Spleen (tissue), 11 donors: ENCODE measurements around the gene EMC8. TPM values are rescaled to one million over a fixed set of nuclear protein-coding genes. Genes with fewer than 3 reads are reported as not detected.

Experiments used
- DNase-seq: peaks from one replicate; pipeline ENCODE4 v3.0.0-alpha.2; 2020
- H3K27ac ChIP-seq, 8 donors: fragments of 200-600 bp; sonication (generic) in 7 of 8; 1 replicate in 4 of 8; 2 replicates in 4 of 8; pipeline versions ENCODE4 v1.5.0 to v1.8.0; 2016 to 2021; ENCODE audit warnings: inconsistent platforms in 4 of 8, mild to moderate bottlenecking in 4 of 8, moderate library complexity in 1 of 8
- H3K27me3 ChIP-seq, 7 donors: fragments of 200-600 bp; sonication (generic) in 6 of 7; replicated peaks in 1 of 7; 1 replicate in 4 of 7; 2 replicates in 3 of 7; pipeline versions ENCODE4 v1.5.0 to v1.8.0; 2016 to 2021; ENCODE audit warnings: inconsistent platforms in 3 of 7, mild to moderate bottlenecking in 1 of 7
- H3K36me3 ChIP-seq, 6 donors: fragments of 200-600 bp; sonication (generic) in 5 of 6; 1 replicate in 4 of 6; 2 replicates in 2 of 6; pipeline versions ENCODE4 v1.5.0 to v1.8.0; 2016 to 2021; ENCODE audit warnings: inconsistent platforms in 2 of 6
- H3K4me1 ChIP-seq, 6 donors: fragments of 200-600 bp; sonication (generic) in 5 of 6; 1 replicate in 3 of 6; 2 replicates in 3 of 6; pipeline versions ENCODE4 v1.5.0 to v1.8.0; 2016 to 2021; ENCODE audit warnings: inconsistent platforms in 3 of 6
- H3K4me3 ChIP-seq, 8 donors: fragments of 200-600 bp; sonication (generic) in 7 of 8; 1 replicate in 4 of 8; 2 replicates in 4 of 8; pipeline versions ENCODE4 v1.5.0 to v1.8.0; 2016 to 2021; ENCODE audit warnings: inconsistent platforms in 4 of 8, mild to moderate bottlenecking in 4 of 8, moderate library complexity in 2 of 8
- H3K9me3 ChIP-seq, 8 donors: fragments of 200-600 bp; sonication (generic) in 7 of 8; 1 replicate in 4 of 8; 2 replicates in 4 of 8; pipeline versions ENCODE4 v1.5.0 to v1.8.0; 2016 to 2021; ENCODE audit warnings: inconsistent platforms in 4 of 8
- CTCF ChIP-seq, 11 experiments: fragments of 200-600 bp in 7 of 11; fragments of 450-650 bp in 4 of 11; sonication (generic) in 4 of 11; IDR thresholded peaks in 8 of 11; conservative IDR thresholded peaks in 3 of 11; 1 replicate in 7 of 11; 2 replicates in 4 of 11; pipeline versions ENCODE4 v1.4.0 to v1.8.0; 2016 to 2021; ENCODE audit warnings: antibody characterized with exemption in 11 of 11, inconsistent platforms in 4 of 11, mild to moderate bottlenecking in 1 of 11
- POLR2A ChIP-seq, 3 donors: fragments of 450-650 bp; IDR thresholded peaks; one replicate each; pipeline ENCODE4 v1.5.1; 2017; ENCODE audit warnings: antibody characterized with exemption in 3 of 3, mild to moderate bottlenecking in 1 of 3
- POLR2AphosphoS5 ChIP-seq, 3 donors: sonication (generic); formaldehyde crosslinking; IDR thresholded peaks; one replicate each; pipeline ENCODE4 v1.5.1; 2017; ENCODE audit warnings: antibody characterized with exemption in 3 of 3
- WGBS, 5 donors: extraction: QIAGEN DNeasy Blood & Tissue Kit in 3 of 5; methylation state at CpG; one replicate each; pipeline versions ENCODE4 v1.1.5 to v1.1.7; 2013 to 2018; 5-methylcytosine and 5-hydroxymethylcytosine counted together
- intact Hi-C: fragments of 100-400 bp; cut with DNase I; formaldehyde crosslinking; loops from one replicate; pipeline ENCODE4 v1.15.0; 2023; ENCODE audit warnings: low total_unique reads
- polyA plus RNA-seq, 3 donors: library from polyadenylated mRNA; stranded (reverse); fragments of 200-250 nt; gene quantifications; one replicate each; pipeline ENCODE4 v1.2.1, GENCODE V29; 2013
- total RNA-seq, 7 donors: library from RNA; depleted of rRNA in 3 of 7; stranded (reverse); fragments of >200 nt in 3 of 7; fragmentation: NEBNext Ultra II Directional in 4 of 7; extraction: Animal tissue kit (Norgen Biotek cat#: 25700) in 4 of 7; gene quantifications; one replicate each; pipeline versions ENCODE4 v1.1.0 to v1.2.1, GENCODE V29; 2016 to 2021
- donor health status: healthy with polysubstance abuse.
- donor health status: DM: no; HTN: no; CAD: no; lungs with moderate emphysema.
- donor health status: DM: no; HTN: no; CAD: no.
- donor health status: Bipolar disorder and iron deficiency.
- donor health status: healthy.
- donor health status: DM: no; HTN: no; CAD: no.
- donor health status: DM: yes; HTN: yes; CAD: no.

The EMC8 gene
- total and polyA plus RNA-seq, 10 donors, result 10.1 to 43.0 (median 23.8) TPM

GRCh38 chr16:85796152-85796551, 3.2 kb downstream of the EMC8 start:
- WGBS, 5 donors, result 84 to 91% (median 87%) methylated on average over 6 of the region's 6 CpGs
- intact Hi-C loops, result no loop called here

GRCh38 chr16:85794696-85795095, 4.6 kb downstream of the EMC8 start:
- 85 to 96% (median 92%) methylated on average over 6 to 8 of the region's 8 CpGs for WGBS, 5 donors
- no peaks in the 10 kb centered on the region for H3K27me3 ChIP-seq
- TF ChIP-seq POLR2A (IDR thresholded peaks at IDR 0.05), result no peak
- H3K4me1 ChIP-seq, result peaks cover 14 to 58% (median 28%) of the 10 kb centered on the region in 6 donors
- peaks cover 0 to 67% (median 45%) of the 10 kb centered on the region in 6 donors for H3K36me3 ChIP-seq
- intact Hi-C loops, result no loop called here
- H3K4me3 ChIP-seq, result no peak overlapping the region
- no peak for DNase-seq
- peaks cover 0 to 6% (median 0%) of the 10 kb centered on the region in 8 donors for H3K9me3 ChIP-seq
- H3K27ac ChIP-seq, result no peak overlapping the region

More at GRCh38 chr16:85796152-85796551, 3.2 kb downstream of the EMC8 start:
- Histone ChIP-seq H3K4me1 (peaks cover 24 to 61% (median 42%) of the 10 kb centered on the region in 6 donors), H3K27me3 (no peaks in the 10 kb centered on the region), H3K36me3 (peaks cover 0 to 64% (median 45%) of the 10 kb centered on the region in 6 donors), H3K4me3 (no peak overlapping the region), H3K9me3 (peaks cover 0 to 6% (median 0%) of the 10 kb centered on the region in 8 donors), H3K27ac (no peak overlapping the region)
- no peak for DNase-seq
- TF ChIP-seq POLR2AphosphoS5 (IDR thresholded peaks at IDR 0.05) (no peak), POLR2A (IDR thresholded peaks at IDR 0.05) (no peak), CTCF (IDR thresholded peaks at IDR 0.05 in 8 of 11, conservative IDR thresholded peaks at IDR 0.05 in 3 of 11) (no peak)

DNA sequence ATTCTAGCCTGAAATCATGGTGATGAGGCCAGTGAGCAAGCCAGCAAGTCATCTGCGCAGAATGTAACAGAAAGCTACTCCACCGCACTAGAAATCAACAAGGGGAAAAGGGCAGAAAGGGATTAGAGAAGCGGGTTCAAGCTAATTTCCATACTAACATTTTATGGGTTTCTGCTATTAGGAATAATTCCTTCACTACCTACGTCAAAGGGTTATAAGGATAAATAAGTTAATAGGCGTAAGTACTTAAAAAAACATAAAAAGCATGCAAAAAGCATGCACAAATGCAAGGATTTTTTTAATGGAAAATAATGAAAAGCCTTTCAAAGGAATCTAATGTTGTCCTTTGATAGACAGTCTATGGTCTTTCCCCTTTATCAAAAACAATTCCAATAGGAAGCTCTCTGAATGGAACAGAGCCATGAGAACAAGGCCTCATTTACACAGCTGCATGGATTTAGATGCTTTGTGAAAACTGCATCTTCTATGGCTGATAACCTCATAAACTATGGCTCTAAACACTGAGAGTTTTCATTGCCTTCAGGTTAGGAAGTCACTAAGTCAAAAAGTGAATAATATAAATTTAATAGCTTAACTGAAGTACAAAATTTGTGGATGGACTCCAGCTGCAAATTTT, 5.6 kb downstream of the EMC8 start:
- Histone ChIP-seq H3K27me3 (no peaks in the 10 kb centered on the region), H3K4me3 (no peak overlapping the region), H3K27ac (no peak overlapping the region), H3K4me1 (peaks cover 12 to 61% (median 25%) of the 10 kb centered on the region in 6 donors), H3K9me3 (peaks cover 0 to 6% (median 0%) of the 10 kb centered on the region in 8 donors), H3K36me3 (peaks cover 0 to 76% (median 48%) of the 10 kb centered on the region in 6 donors)
- TF ChIP-seq POLR2A (IDR thresholded peaks at IDR 0.05) (no peak), CTCF (IDR thresholded peaks at IDR 0.05 in 8 of 11, conservative IDR thresholded peaks at IDR 0.05 in 3 of 11) (no peak), POLR2AphosphoS5 (IDR thresholded peaks at IDR 0.05) (no peak)
- WGBS, 5 donors, result 95 to 98% (median 96%) methylated on average over 5 of the region's 5 CpGs
- no peak for DNase-seq
- intact Hi-C loops, result no loop called here

- WGBS, 5 donors, result 87 to 97% (median 93%) methylated on average over 6 of the region's 6 CpGs
- no peak for TF ChIP-seq CTCF (IDR thresholded peaks at IDR 0.05 in 8 of 11, conservative IDR thresholded peaks at IDR 0.05 in 3 of 11)
- TF ChIP-seq POLR2A (IDR thresholded peaks at IDR 0.05), result no peak
- TF ChIP-seq POLR2AphosphoS5 (IDR thresholded peaks at IDR 0.05), result no peak
- Histone ChIP-seq H3K4me3 (no peak overlapping the region), H3K9me3 (peaks cover 0 to 6% (median 0%) of the 10 kb centered on the region in 8 donors), H3K36me3 (peaks cover 5 to 91% (median 58%) of the 10 kb centered on the region in 6 donors), H3K27me3 (no peaks in the 10 kb centered on the region), H3K27ac (no peak overlapping the region), H3K4me1 (peaks cover 0 to 21% (median 0%) of the 10 kb centered on the region in 6 donors)
- intact Hi-C loops, result no loop called here
- no peak for DNase-seq
Observed at GRCh38 chr16:85789773-85790172, 9.6 kb downstream of the EMC8 start.
